HG03565 (cell line): ENCODE measurements around the gene FAM171A1.

Experiments
- ATAC-seq: cut with Tn5 transposase; IDR thresholded peaks from one replicate; pipeline ENCODE4 v1.9.1; 2021; ENCODE audit warnings: mild to moderate bottlenecking, moderate library complexity; ENCODE audit not compliant: unreplicated experiment

FAM171A1 gene

GRCh38 chr10:15374566-15374965 lies 3.5 kb upstream of the FAM171A1 start:
- no peak for ATAC-seq

- peak; percentile 46 for ATAC-seq
These were observed 3.1 kb upstream of the FAM171A1 start for GRCh38 chr10:15374156-15374555.

GRCh38 chr10:15373199-15373598 lies 2.1 kb upstream of the FAM171A1 start:
- ATAC-seq, result no peak

GRCh38 chr10:15370212-15370855 lies 755 bp downstream of the FAM171A1 start:
- ATAC-seq, result peak; percentile 4

- ATAC-seq, result no peak
These were observed 1.6 kb downstream of the FAM171A1 start for GRCh38 chr10:15369256-15370211.

- no peak for ATAC-seq
These were observed 2.8 kb downstream of the FAM171A1 start for GRCh38 chr10:15368101-15368855.

- no peak for ATAC-seq
These were observed 3.6 kb downstream of the FAM171A1 start for GRCh38 chr10:15367296-15368085.

- no peak for ATAC-seq
These were observed 5.4 kb downstream of the FAM171A1 start for GRCh38 chr10:15365692-15366091.

GRCh38 chr10:15364001-15364400 lies 7.1 kb downstream of the FAM171A1 start:
- ATAC-seq, result no peak

- no peak for ATAC-seq
These were observed 8.1 kb downstream of the FAM171A1 start for GRCh38 chr10:15363031-15363430.

GRCh38 chr10:15361131-15361530 lies 10.0 kb downstream of the FAM171A1 start:
- ATAC-seq, result no peak

- ATAC-seq, result no peak
These were observed 10.5 kb downstream of the FAM171A1 start for GRCh38 chr10:15360566-15360965.

- no peak for ATAC-seq
These were observed 17.5 kb downstream of the FAM171A1 start for GRCh38 chr10:15353471-15354017.

- ATAC-seq, result no peak
These were observed 18.3 kb downstream of the FAM171A1 start for GRCh38 chr10:15352836-15353235.

GRCh38 chr10:15352201-15352600 lies 18.9 kb downstream of the FAM171A1 start:
- no peak for ATAC-seq

- ATAC-seq, result no peak
These were observed 19.8 kb downstream of the FAM171A1 start for GRCh38 chr10:15351099-15351820.

- no peak for ATAC-seq
These were observed 22.0 kb downstream of the FAM171A1 start for GRCh38 chr10:15349112-15349511.

- no peak for ATAC-seq
These were observed 22.5 kb downstream of the FAM171A1 start for GRCh38 chr10:15348579-15348978.

GRCh38 chr10:15347150-15347549 lies 23.9 kb downstream of the FAM171A1 start:
- no peak for ATAC-seq
